IMR-90 (cell line): ENCODE measurements around the gene BLNK. TPM values are rescaled to one million over a fixed set of nuclear protein-coding genes. Genes with fewer than 3 reads are reported as not detected.

Experiments
- ATAC-seq: fragments of 200-7000 bp; cut with Tn5 transposase; 2 replicates; pipeline ENCODE4 v1.9.1; 2020; ENCODE audit warnings: low read depth, mild to moderate bottlenecking, moderate library complexity
- BruUV-seq: library from RNA; stranded (reverse); fragments of 400-500 nt; replicated peaks from 2 replicates; lab custom pipeline; 2021; lab: Mats Ljungman, UMichigan
- CTCF ChIA-PET: fragments of 300-600 bp; formaldehyde crosslinking; extraction: SDS; loops from one replicate; lab custom pipeline; 2021; ENCODE audit warnings: antibody characterized with exemption; lab: Yijun Ruan, JAX
- POLR2A ChIA-PET: fragments of 300-600 bp; sonication (Branson Sonifier 250); formaldehyde crosslinking; loops from one replicate; lab custom pipeline; 2022; ENCODE audit warnings: antibody characterized with exemption; ENCODE audit not compliant: unreplicated experiment; lab: Charles Lee
- DNase-seq: peaks from one replicate; pipeline ENCODE4 v3.0.0; 2013
- H2AFZ ChIP-seq: replicated peaks from 2 replicates; pipeline ENCODE3; 2013; ENCODE audit warnings: low read length, mild to moderate bottlenecking; ENCODE audit not compliant: poor library complexity
- H2AK5ac ChIP-seq: 2 replicates; pipeline ENCODE4 v1.6.1; 2013; ENCODE audit warnings: low read depth, low read length, inconsistent platforms
- H2AK9ac ChIP-seq: replicated peaks from 2 replicates; pipeline ENCODE3; 2013; ENCODE audit warnings: mild to moderate bottlenecking, low read depth, low read length, moderate library complexity; ENCODE audit not compliant: poor library complexity
- H2BK120ac ChIP-seq: 2 replicates; pipeline ENCODE4 v1.6.1; 2013; ENCODE audit warnings: low read depth, low read length, inconsistent platforms
- H2BK15ac ChIP-seq: 3 replicates; pipeline ENCODE4 v1.6.1; 2013; ENCODE audit warnings: low read depth, low read length, inconsistent platforms
- H2BK20ac ChIP-seq: 2 replicates; pipeline ENCODE4 v1.6.1; 2013; ENCODE audit warnings: low read depth, mild to moderate bottlenecking, inconsistent platforms, low read length, moderate library complexity
- H2BK5ac ChIP-seq: 2 replicates; pipeline ENCODE4 v1.6.1; 2013; ENCODE audit warnings: mild to moderate bottlenecking, low read depth, low read length, inconsistent platforms; ENCODE audit not compliant: poor library complexity, severe bottlenecking
- H3K14ac ChIP-seq: replicated peaks from 2 replicates; pipeline ENCODE4 v1.6.1; 2013; ENCODE audit warnings: low read depth, low read length, inconsistent platforms
- H3K18ac ChIP-seq: 2 replicates; pipeline ENCODE4 v1.6.1; 2013; ENCODE audit warnings: low read depth, low read length, control low read depth
- H3K23ac ChIP-seq: 2 replicates; pipeline ENCODE4 v1.6.1; 2013; ENCODE audit warnings: low read depth, low read length, inconsistent platforms
- H3K27ac ChIP-seq: 2 replicates; pipeline ENCODE4 v1.5.1; 2013; ENCODE audit warnings: mild to moderate bottlenecking, control low read depth, low read length; ENCODE audit not compliant: insufficient read depth
- H3K27me3 ChIP-seq: 2 replicates; pipeline ENCODE4 v1.6.1; 2013; ENCODE audit warnings: low read length; ENCODE audit not compliant: control insufficient read depth, insufficient read depth
- H3K36me3 ChIP-seq: 2 replicates; pipeline ENCODE4 v1.6.1; 2013; ENCODE audit warnings: low read length, mixed read lengths; ENCODE audit not compliant: control insufficient read depth, insufficient read depth
- H3K4ac ChIP-seq: 2 replicates; pipeline ENCODE4 v1.6.1; 2013; ENCODE audit warnings: low read depth, low read length, inconsistent platforms
- H3K4me1 ChIP-seq: 2 replicates; pipeline ENCODE4 v1.6.1; 2013; ENCODE audit warnings: low read length, mixed read lengths; ENCODE audit not compliant: control insufficient read depth, insufficient read depth
- H3K4me2 ChIP-seq: 2 replicates; pipeline ENCODE4 v1.6.1; 2013; ENCODE audit warnings: low read depth, mild to moderate bottlenecking, control low read depth, low read length, moderate library complexity
- H3K4me3 ChIP-seq: 2 replicates; pipeline ENCODE4 v1.5.1; 2013; ENCODE audit warnings: low read depth, mild to moderate bottlenecking, control low read depth, low read length, moderate library complexity; ENCODE audit not compliant: insufficient read depth
- H3K56ac ChIP-seq: 2 replicates; pipeline ENCODE4 v1.6.1; 2013; ENCODE audit warnings: low read length, inconsistent platforms; ENCODE audit not compliant: insufficient read depth; ENCODE audit errors: extremely low read depth
- H3K79me1 ChIP-seq, 2 experiments: 2 replicates each; pipeline ENCODE4 v1.6.1; 2013; ENCODE audit warnings: low read length in 2 of 2, inconsistent platforms in 1 of 2, low read depth in 1 of 2
- H3K9ac ChIP-seq: 2 replicates; pipeline ENCODE4 v1.6.1; 2013; ENCODE audit warnings: low read depth, low read length, control low read depth
- H3K9me1 ChIP-seq: 2 replicates; pipeline ENCODE4 v1.6.1; 2013; ENCODE audit warnings: low read length, inconsistent platforms; ENCODE audit not compliant: insufficient read depth
- H3K9me3 ChIP-seq: 2 replicates; pipeline ENCODE4 v1.6.1; 2013; ENCODE audit warnings: low read length; ENCODE audit not compliant: control insufficient read depth, insufficient read depth
- H4K20me1 ChIP-seq: 2 replicates; pipeline ENCODE4 v1.6.1; 2013; ENCODE audit warnings: low read length, inconsistent platforms; ENCODE audit not compliant: insufficient read depth
- H4K5ac ChIP-seq: 2 replicates; pipeline ENCODE4 v1.6.1; 2013; ENCODE audit warnings: mild to moderate bottlenecking, low read depth, low read length, control low read depth
- H4K8ac ChIP-seq, 2 experiments: 2 replicates each; pipeline ENCODE4 v1.6.1; 2013; ENCODE audit warnings: low read depth in 2 of 2, low read length in 2 of 2, control low read depth in 1 of 2, inconsistent platforms in 1 of 2
- H4K91ac ChIP-seq: 2 replicates; pipeline ENCODE4 v1.6.1; 2013; ENCODE audit warnings: low read depth, low read length, inconsistent platforms; ENCODE audit not compliant: insufficient read depth
- NFE2L2 ChIP-seq: fragments of 150-350 bp; IDR thresholded peaks from 2 replicates; pipeline ENCODE4 v1.6.1; 2016; ENCODE audit warnings: low read depth, mild to moderate bottlenecking, low read length
- RAD21 ChIP-seq: IDR thresholded peaks from 2 replicates; pipeline ENCODE4 v1.6.1; 2012; ENCODE audit warnings: low read length, improper control_type of control experiment
- SMC3 ChIP-seq: fragments of 150-350 bp; IDR thresholded peaks from 2 replicates; pipeline ENCODE4 v1.6.1; 2016; ENCODE audit warnings: low read depth, mild to moderate bottlenecking, antibody characterized with exemption, low read length, moderate library complexity
- WGBS, 2 experiments: methylation state at CpG; one replicate each; pipeline versions ENCODE4 v1.1.5 to v1.1.7; 2013; ENCODE audit warnings: missing lambda C conversion rate in 2 of 2; ENCODE audit not compliant: insufficient read length in 1 of 2; ENCODE audit errors: extremely low coverage in 2 of 2; 5-methylcytosine and 5-hydroxymethylcytosine counted together
- dilution Hi-C: fragments of 300-500 bp; cut with HindIII; formaldehyde crosslinking; loops from one replicate; pipeline ENCODE4 v1.14.3; 2018; ENCODE audit warnings: low sequenced_read_pairs; ENCODE audit not compliant: unreplicated experiment
- in situ Hi-C: fragments of 300-500 bp; cut with MboI; formaldehyde crosslinking; loops from 3 replicates; pipeline ENCODE4 v1.14.3; 2019; ENCODE audit warnings: low sequenced_read_pairs, inconsistent platforms, mixed read lengths
- intact Hi-C: fragments of 100-400 bp; cut with micrococcal nuclease; formaldehyde crosslinking; loops from 2 replicates; pipeline ENCODE4 v1.10.0; 2022
- polyA plus RNA-seq, 3 experiments: library from polyadenylated mRNA; depleted of rRNA; stranded (reverse); fragments of >200 nt; gene quantifications; 2 replicates each; pipeline ENCODE4 v1.2.3, GENCODE V29; 2012; ENCODE audit warnings: low replicate concordance in 1 of 3
- total RNA-seq: library from RNA; depleted of rRNA; stranded (reverse); fragments of >200 nt; gene quantifications from 2 replicates; pipeline ENCODE4 v1.2.3, GENCODE V29; 2012
- TF ChIP-seq, protein P1 (sequence below): conservative IDR thresholded peaks from 2 replicates; pipeline ENCODE4 v1.5.1; 2012; ENCODE audit warnings: mild to moderate bottlenecking, low read depth, low read length, improper control_type of control experiment

The BLNK gene
- total and polyA plus RNA-seq, 2 of the 4 experiments (the other 2 are of a cell fraction) = not detected

DNA sequence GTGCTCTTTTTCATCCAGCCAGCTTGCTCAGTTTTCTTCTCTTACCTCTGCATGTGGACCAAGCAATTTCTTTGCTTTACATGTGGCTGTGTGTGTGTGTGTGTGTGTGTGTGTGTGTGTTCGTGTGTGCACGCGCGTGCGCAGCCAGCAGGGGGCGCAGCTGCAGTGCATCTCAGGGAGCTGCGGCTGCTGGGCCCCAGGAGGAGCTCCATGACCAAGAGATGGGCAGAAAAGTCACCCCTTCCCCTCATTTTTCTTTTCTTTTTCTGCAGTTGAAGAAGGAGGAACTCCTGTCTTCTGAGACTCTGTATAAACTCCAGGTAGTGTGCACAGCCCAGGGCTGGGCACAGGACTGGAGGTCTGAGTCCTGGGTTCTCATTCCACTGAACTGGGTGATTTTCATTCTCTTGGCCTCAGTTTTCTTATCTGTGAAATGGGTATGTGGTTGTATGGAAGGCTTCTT lies 41.8 kb downstream of the BLNK start:
- Histone ChIP-seq H4K20me1 (no peaks in the 10 kb centered on the region), H3K18ac (no peak overlapping the region), H2BK120ac (no peak overlapping the region), H2AFZ (no peak overlapping the region), H3K4me1 (no peaks in the 10 kb centered on the region), H4K5ac (no peak overlapping the region), H3K9ac (no peak overlapping the region), H3K36me3 (no peaks in the 10 kb centered on the region), H3K4ac (no peak overlapping the region), H2BK15ac (no peak overlapping the region), H4K8ac (no peak overlapping the region), H3K9me1 (no peaks in the 10 kb centered on the region), H3K9me3 (no peaks in the 10 kb centered on the region), H3K23ac (no peak overlapping the region), H4K91ac (no peak overlapping the region), H3K27me3 (no peaks in the 10 kb centered on the region), H3K4me3 (no peak overlapping the region), H2BK5ac (no peak overlapping the region), H3K14ac (no peak overlapping the region), H3K4me2 (no peak overlapping the region), H2BK20ac (no peak overlapping the region), H3K79me1 (no peaks in the 10 kb centered on the region), H3K56ac (no peak overlapping the region), H2AK5ac (no peak overlapping the region), H2AK9ac (no peak overlapping the region), H3K27ac (no peak overlapping the region)
- no CpG with 5 or more reads among the region's 7 CpGs for WGBS, 2 experiments
- dilution Hi-C loops = no loop called here
- in situ Hi-C loops = no loop called here
- ATAC-seq = peak; percentile 75
- TF ChIP-seq RAD21 (peak; percentile 41), NFE2L2 (no peak), SMC3 (peak; percentile 33; the same call in 1 of the 2 replicates)
- TF ChIP-seq, protein P1, sequence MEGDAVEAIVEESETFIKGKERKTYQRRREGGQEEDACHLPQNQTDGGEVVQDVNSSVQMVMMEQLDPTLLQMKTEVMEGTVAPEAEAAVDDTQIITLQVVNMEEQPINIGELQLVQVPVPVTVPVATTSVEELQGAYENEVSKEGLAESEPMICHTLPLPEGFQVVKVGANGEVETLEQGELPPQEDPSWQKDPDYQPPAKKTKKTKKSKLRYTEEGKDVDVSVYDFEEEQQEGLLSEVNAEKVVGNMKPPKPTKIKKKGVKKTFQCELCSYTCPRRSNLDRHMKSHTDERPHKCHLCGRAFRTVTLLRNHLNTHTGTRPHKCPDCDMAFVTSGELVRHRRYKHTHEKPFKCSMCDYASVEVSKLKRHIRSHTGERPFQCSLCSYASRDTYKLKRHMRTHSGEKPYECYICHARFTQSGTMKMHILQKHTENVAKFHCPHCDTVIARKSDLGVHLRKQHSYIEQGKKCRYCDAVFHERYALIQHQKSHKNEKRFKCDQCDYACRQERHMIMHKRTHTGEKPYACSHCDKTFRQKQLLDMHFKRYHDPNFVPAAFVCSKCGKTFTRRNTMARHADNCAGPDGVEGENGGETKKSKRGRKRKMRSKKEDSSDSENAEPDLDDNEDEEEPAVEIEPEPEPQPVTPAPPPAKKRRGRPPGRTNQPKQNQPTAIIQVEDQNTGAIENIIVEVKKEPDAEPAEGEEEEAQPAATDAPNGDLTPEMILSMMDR = peak; percentile 62
- CTCF ChIA-PET = interaction anchor here (0.6 to 1.4 kb wide), 13 partner anchors 10 to 1369 kb away, joined by 3 to 7 read pairs (median 3); no protein-coding TSS in a partner anchor
- peak; percentile 58 for DNase-seq
- intact Hi-C loops = loop anchor here (1.0 kb wide), 1 partner anchor 64 kb away; no protein-coding TSS in a partner anchor
- no TSS peak for BruUV-seq
- POLR2A ChIA-PET = no interaction called here
